Endothelial cell of umbilical vein (primary cell): ENCODE results near the gene KIAA1755. TPM values are rescaled to one million over a fixed set of nuclear protein-coding genes. Genes with fewer than 3 reads are reported as not detected.

ENCODE experiments used
- BruUV-seq: library from RNA; stranded (reverse); fragments of 400-500 nt; replicated peaks from 2 replicates; lab custom pipeline; 2021; lab: Mats Ljungman, UMichigan
- CTCF ChIA-PET: fragments of 300-600, 350-600 bp; sonication (Branson Sonifier 250); formaldehyde crosslinking; loops from one replicate; lab custom pipeline; 2021; ENCODE audit warnings: antibody characterized with exemption, inconsistent platforms; lab: Charles Lee
- POLR2A ChIA-PET: fragments of 300-600, 350-600 bp; sonication (Branson Sonifier 250); formaldehyde crosslinking; loops from one replicate; lab custom pipeline; 2021; ENCODE audit warnings: antibody characterized with exemption, inconsistent platforms; lab: Charles Lee
- DNase-seq: peaks from one replicate; pipeline ENCODE4 v3.0.0-alpha.2; 2011; ENCODE audit warnings: low read depth, low spot score
- FAIRE-seq: peaks from 2 replicates; lab custom pipeline; 2011; peaks lifted over from hg19 to GRCh38; lab: Jason Lieb, UNC
- H2AFZ ChIP-seq: 2 replicates; pipeline ENCODE4 v1.6.0; 2012; ENCODE audit warnings: low read depth, low read length, control low read depth, inconsistent platforms
- H3K27ac ChIP-seq: 2 replicates; pipeline ENCODE4 v1.5.1; 2011; ENCODE audit warnings: low read depth, mild to moderate bottlenecking, control low read depth, low read length, moderate library complexity; ENCODE audit not compliant: insufficient read depth
- H3K27me3 ChIP-seq, 2 experiments: 2 replicates each; pipeline versions ENCODE4 v1.6.0 to v1.6.1; 2011; ENCODE audit warnings: low read length in 2 of 2, mixed read lengths in 1 of 2; ENCODE audit not compliant: control insufficient read depth in 2 of 2, insufficient read depth in 2 of 2
- H3K36me3 ChIP-seq, 2 experiments: 2 replicates in 1 of 2; 3 replicates in 1 of 2; pipeline ENCODE4 v1.5.1; 2011; ENCODE audit warnings: low read length in 2 of 2, mild to moderate bottlenecking in 1 of 2, moderate library complexity in 1 of 2; ENCODE audit not compliant: control insufficient read depth in 2 of 2, insufficient read depth in 2 of 2; ENCODE audit errors: extremely low read depth in 1 of 2
- H3K4me1 ChIP-seq: 3 replicates; pipeline ENCODE4 v1.5.1; 2011; ENCODE audit warnings: mild to moderate bottlenecking, low read length; ENCODE audit not compliant: control insufficient read depth, insufficient read depth; ENCODE audit errors: extremely low read depth
- H3K4me2 ChIP-seq: 2 replicates; pipeline ENCODE4 v1.6.1; 2011; ENCODE audit warnings: low read length, control low read depth, mixed read lengths; ENCODE audit not compliant: insufficient read depth
- H3K4me3 ChIP-seq, 3 experiments: fragments of 200-600 bp in 1 of 3; sonication (generic), shearing (Covaris generic) in 1 of 3; replicated peaks in 1 of 3; 2 replicates each; pipeline ENCODE4 v1.5.1; 2011 to 2016; ENCODE audit warnings: control low read depth in 3 of 3, low read length in 3 of 3, mild to moderate bottlenecking in 2 of 3, inconsistent platforms in 1 of 3, low read depth in 1 of 3, moderate library complexity in 1 of 3; ENCODE audit not compliant: insufficient read depth in 1 of 3
- H3K79me2 ChIP-seq: 2 replicates; pipeline ENCODE4 v1.6.0; 2012; ENCODE audit warnings: low read length, inconsistent platforms; ENCODE audit not compliant: control insufficient read depth, insufficient read depth
- H3K9ac ChIP-seq: replicated peaks from 2 replicates; pipeline ENCODE3; 2011; ENCODE audit warnings: low read length, control low read depth; ENCODE audit not compliant: insufficient read depth; ENCODE audit errors: extremely low read depth
- H3K9me1 ChIP-seq: replicated peaks from 3 replicates; pipeline ENCODE4 v1.6.0; 2011; ENCODE audit warnings: mild to moderate bottlenecking, low read length; ENCODE audit not compliant: control insufficient read depth, insufficient read depth; ENCODE audit errors: extremely low read depth
- H3K9me3 ChIP-seq: replicated peaks from 2 replicates; pipeline ENCODE4 v1.5.1; 2012; ENCODE audit warnings: low read length, inconsistent platforms; ENCODE audit not compliant: control insufficient read depth, insufficient read depth
- H4K20me1 ChIP-seq: replicated peaks from 2 replicates; pipeline ENCODE3; 2011; ENCODE audit warnings: mild to moderate bottlenecking, low read length; ENCODE audit not compliant: control insufficient read depth, insufficient read depth; ENCODE audit errors: extremely low read depth
- EZH2 ChIP-seq: IDR thresholded peaks from 2 replicates; pipeline ENCODE4 v1.6.1; 2012; ENCODE audit warnings: borderline replicate concordance, low read depth, mild to moderate bottlenecking, moderate library complexity, low read length, inconsistent platforms; ENCODE audit not compliant: severe bottlenecking
- FOS ChIP-seq: IDR thresholded peaks from 2 replicates; pipeline ENCODE4 v1.6.1; 2011; ENCODE audit warnings: mild to moderate bottlenecking, low read length, moderate library complexity, borderline replicate concordance; ENCODE audit not compliant: insufficient read depth
- GATA2 ChIP-seq: IDR thresholded peaks from 2 replicates; pipeline ENCODE4 v1.7.0; 2011; ENCODE audit warnings: low read depth, mild to moderate bottlenecking, moderate library complexity, mixed read lengths, low read length; ENCODE audit not compliant: insufficient read length, insufficient read depth
- JUN ChIP-seq: IDR thresholded peaks from 2 replicates; pipeline ENCODE4 v1.6.1; 2011; ENCODE audit warnings: borderline replicate concordance, low read depth; ENCODE audit not compliant: insufficient read length, insufficient read depth
- MYC ChIP-seq: IDR thresholded peaks from one replicate; pipeline ENCODE4 v1.6.1; 2011; ENCODE audit warnings: mild to moderate bottlenecking, low read depth, low read length
- POLR2A ChIP-seq: IDR thresholded peaks from 2 replicates; pipeline ENCODE4 v1.6.1; 2012; ENCODE audit warnings: low read depth, mild to moderate bottlenecking, control low read depth, low read length
- POLR2AphosphoS5 ChIP-seq: IDR thresholded peaks from 2 replicates; pipeline ENCODE4 v1.6.1; 2012; ENCODE audit warnings: low read depth, mild to moderate bottlenecking, control low read depth, low read length, moderate library complexity; ENCODE audit not compliant: insufficient read depth
- dilution Hi-C: fragments of 300-500 bp; cut with MboI; formaldehyde crosslinking; loops from one replicate; pipeline ENCODE4 v1.15.0; 2019; ENCODE audit warnings: low sequenced_read_pairs; ENCODE audit not compliant: extremely low pct_ligation_motif_present
- intact Hi-C: fragments of 100-400 bp; cut with micrococcal nuclease; formaldehyde crosslinking; loops from one replicate; pipeline ENCODE4 v1.10.0; 2022
- polyA plus RNA-seq, 4 experiments: library from polyadenylated mRNA; depleted of rRNA in 3 of 4; stranded (reverse) in 3 of 4; unstranded in 1 of 4; fragments of >200 nt; gene quantifications; 2 replicates each; pipeline versions ENCODE4 v1.2.1 to v1.2.3, GENCODE V29; 2011 to 2012; ENCODE audit warnings: missing spikeins in 1 of 4
- total RNA-seq: library from RNA; stranded (reverse); gene quantifications from 2 replicates; pipeline ENCODE4 v1.2.3, GENCODE V29; 2021
- TF ChIP-seq, protein P1 (sequence below): IDR thresholded peaks from 2 replicates; pipeline ENCODE4 v1.6.1; 2011; ENCODE audit not compliant: insufficient read depth, insufficient read length
- TF ChIP-seq, protein P2 (sequence below), 2 donors: IDR thresholded peaks; 1 replicate in 1 of 2; 2 replicates in 1 of 2; pipeline ENCODE4 v1.5.1; 2011; ENCODE audit warnings: low read length in 2 of 2, mild to moderate bottlenecking in 2 of 2, moderate library complexity in 2 of 2, control low read depth in 1 of 2, inconsistent platforms in 1 of 2, low read depth in 1 of 2; ENCODE audit not compliant: insufficient read depth in 1 of 2; ENCODE audit errors: extremely low read depth in 1 of 2

KIAA1755 gene
- total and polyA plus RNA-seq, 2 donors (not counting 3 experiments of a cell fraction or from before 2014, with no cell fraction given) = 0.36 to 0.51 TPM

DNA sequence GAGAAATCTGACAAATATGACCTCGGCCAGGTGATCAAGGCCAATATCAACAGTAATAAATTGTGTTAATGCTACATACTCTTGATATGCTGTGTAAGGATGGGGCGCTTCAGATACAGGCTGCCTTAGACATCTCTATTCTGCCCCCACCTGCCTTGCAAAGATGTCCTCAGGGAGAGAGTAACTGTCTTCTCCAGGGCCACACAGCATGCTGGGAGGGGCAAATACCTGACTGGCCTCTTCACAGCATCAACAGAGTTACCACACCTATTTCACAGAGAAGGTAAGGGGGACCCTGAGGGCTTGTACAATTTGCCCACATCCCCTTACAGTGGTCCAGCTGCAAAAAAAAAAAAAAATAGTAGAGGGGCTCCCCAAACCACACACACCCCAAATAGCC lies 17.2 kb upstream of the KIAA1755 start:
- Histone ChIP-seq H3K9me1 (no peaks in the 10 kb centered on the region), H3K36me3 (no peaks in the 10 kb centered on the region), H3K27ac (no peak overlapping the region), H3K9me3 (no peaks in the 10 kb centered on the region), H3K4me3 (no peak overlapping the region), H3K79me2 (no peaks in the 10 kb centered on the region), H3K27me3 (no peaks in the 10 kb centered on the region), H3K4me2 (no peak overlapping the region), H4K20me1 (no peaks in the 10 kb centered on the region), H2AFZ (no peak overlapping the region), H3K9ac (no peak overlapping the region), H3K4me1 (peaks cover 26% of the 10 kb centered on the region)
- no peak for FAIRE-seq
- CTCF ChIA-PET = interaction anchor here (1.1 to 2.9 kb wide), 2 partner anchors 23 to 48 kb away, joined by 3 to 9 read pairs; no protein-coding TSS in a partner anchor
- TF ChIP-seq GATA2 (no peak), FOS (no peak), POLR2AphosphoS5 (no peak), POLR2A (no peak), JUN (no peak), MYC (no peak), EZH2 (no peak)
- TF ChIP-seq, protein P1, sequence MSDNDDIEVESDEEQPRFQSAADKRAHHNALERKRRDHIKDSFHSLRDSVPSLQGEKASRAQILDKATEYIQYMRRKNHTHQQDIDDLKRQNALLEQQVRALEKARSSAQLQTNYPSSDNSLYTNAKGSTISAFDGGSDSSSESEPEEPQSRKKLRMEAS = no peak
- TF ChIP-seq, protein P2, sequence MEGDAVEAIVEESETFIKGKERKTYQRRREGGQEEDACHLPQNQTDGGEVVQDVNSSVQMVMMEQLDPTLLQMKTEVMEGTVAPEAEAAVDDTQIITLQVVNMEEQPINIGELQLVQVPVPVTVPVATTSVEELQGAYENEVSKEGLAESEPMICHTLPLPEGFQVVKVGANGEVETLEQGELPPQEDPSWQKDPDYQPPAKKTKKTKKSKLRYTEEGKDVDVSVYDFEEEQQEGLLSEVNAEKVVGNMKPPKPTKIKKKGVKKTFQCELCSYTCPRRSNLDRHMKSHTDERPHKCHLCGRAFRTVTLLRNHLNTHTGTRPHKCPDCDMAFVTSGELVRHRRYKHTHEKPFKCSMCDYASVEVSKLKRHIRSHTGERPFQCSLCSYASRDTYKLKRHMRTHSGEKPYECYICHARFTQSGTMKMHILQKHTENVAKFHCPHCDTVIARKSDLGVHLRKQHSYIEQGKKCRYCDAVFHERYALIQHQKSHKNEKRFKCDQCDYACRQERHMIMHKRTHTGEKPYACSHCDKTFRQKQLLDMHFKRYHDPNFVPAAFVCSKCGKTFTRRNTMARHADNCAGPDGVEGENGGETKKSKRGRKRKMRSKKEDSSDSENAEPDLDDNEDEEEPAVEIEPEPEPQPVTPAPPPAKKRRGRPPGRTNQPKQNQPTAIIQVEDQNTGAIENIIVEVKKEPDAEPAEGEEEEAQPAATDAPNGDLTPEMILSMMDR (IDR thresholded peaks at IDR 0.05; ENCODE audit: extremely low read depth in 1 of 2, insufficient read depth in 1 of 2, low read depth in 1 of 2, low read length in 2 of 2) = no peak
- intact Hi-C loops = loop anchor here (5.0 kb wide), 1 partner anchor 110 kb away; the partner anchor contains the start of gene TGM2
- BruUV-seq = no TSS peak
- POLR2A ChIA-PET = no interaction called here
- DNase-seq = no peak
- dilution Hi-C loops = no loop called here
